D721Med (cell line): ENCODE measurements around the gene PCSK7.
A peak's percentile ranks its signal among the peaks of the same experiment; 100 is the strongest.

ENCODE experiments used
- DNase-seq: peaks from one replicate; pipeline ENCODE4 v3.0.0; 2011; ENCODE audit warnings: low spot score; ENCODE audit not compliant: insufficient read length
- FAIRE-seq: peaks from 2 replicates; lab custom pipeline; 2011; peaks lifted over from hg19 to GRCh38; lab: Jason Lieb, UNC
- CTCF ChIP-seq: IDR thresholded peaks from 2 replicates; pipeline ENCODE4 v1.5.1; 2012; ENCODE audit warnings: mild to moderate bottlenecking, control low read depth; ENCODE audit not compliant: insufficient read depth; ENCODE audit errors: missing control alignments

Gene PCSK7

DNA sequence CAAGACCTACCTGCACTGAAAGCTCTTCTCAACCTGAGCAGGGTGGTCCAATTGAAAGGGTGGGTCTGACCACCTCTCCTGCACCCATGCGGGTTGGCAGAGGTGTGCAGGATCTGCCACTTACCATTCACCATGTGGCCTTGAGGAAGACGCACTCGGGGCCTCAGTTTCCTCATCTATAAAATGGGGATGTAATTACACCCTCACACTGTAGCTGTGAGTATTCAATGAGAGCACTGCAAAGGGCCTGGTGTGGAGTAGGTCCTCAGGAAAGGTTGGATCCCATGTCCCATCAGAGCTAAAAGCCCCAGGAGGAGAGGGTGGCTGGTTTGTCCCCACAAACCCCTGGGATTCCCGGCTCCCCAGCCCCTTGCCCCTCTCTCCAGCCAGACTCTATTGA is 33.3 kb downstream of the PCSK7 start:
- FAIRE-seq = no peak
- DNase-seq = no peak
- TF ChIP-seq CTCF = no peak

DNA sequence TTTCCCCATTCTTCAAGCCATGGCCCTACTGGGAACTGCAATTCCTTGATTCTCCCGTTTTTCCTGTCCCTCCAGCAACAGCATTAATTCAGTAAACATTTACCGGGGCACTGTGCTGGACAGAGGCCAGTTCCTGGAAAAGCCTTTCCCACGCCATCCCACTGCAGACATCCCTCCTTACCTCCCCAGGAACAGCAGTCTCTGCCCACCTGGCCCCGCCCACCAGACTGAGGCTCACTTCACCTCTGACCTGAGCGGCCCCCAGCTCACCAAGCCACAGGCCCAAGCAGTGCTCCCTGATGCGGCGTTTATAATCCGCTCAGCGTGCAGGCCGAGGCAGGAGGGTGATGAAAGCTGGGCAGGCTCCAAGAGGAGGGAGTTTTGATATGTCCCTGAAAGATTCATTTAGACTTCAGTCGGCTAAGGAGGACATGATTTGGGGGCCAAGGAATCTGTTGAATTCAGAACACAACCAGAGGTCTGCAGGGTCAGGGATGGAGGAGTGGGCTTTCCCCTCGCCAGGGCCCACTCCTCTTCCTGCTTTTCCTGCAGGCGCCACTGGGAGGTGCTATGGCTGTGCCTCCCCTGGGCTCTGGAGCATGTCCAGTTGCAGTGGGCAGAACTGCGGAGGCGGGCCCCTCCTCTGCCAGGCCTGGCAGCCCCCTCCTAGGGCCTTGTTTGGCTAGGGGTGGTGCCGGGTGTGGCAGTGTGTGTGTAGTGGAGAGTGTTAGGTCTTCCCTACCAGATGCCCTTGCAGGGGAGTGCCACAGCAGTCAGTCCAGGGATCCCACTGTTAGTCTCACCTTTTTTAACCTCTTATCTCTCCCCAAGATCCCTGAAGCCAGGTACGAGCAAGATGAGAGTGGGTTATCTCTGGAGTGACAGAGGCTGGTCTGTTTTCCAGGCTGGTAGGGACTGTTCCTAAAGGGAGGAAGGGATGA is 34.1 kb downstream of the PCSK7 start:
- no peak for FAIRE-seq
- peak; percentile 38 for TF ChIP-seq CTCF
- no peak for DNase-seq

DNA sequence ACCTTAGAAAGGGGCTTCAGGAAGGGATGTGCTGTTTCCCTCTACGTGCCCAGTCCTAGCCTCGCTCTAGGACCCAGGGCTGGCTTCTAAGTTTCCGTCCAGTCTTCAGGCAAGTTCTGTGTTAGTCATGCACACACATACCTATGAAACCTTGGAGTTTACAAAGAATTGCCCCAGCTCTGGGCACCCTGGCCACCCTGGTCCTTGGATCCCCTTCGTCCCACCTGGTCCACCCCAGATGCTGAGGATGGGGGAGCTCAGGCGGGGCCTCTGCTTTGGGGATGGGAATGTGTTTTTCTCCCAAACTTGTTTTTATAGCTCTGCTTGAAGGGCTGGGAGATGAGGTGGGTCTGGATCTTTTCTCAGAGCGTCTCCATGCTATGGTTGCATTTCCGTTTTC is 34.9 kb downstream of the PCSK7 start:
- TF ChIP-seq CTCF = no peak
- FAIRE-seq (no peak), DNase-seq (no peak)

- DNase-seq (no peak), FAIRE-seq (no peak)
- no peak for TF ChIP-seq CTCF
Measured at GRCh38 chr11:117195761-117196160, 36.1 kb downstream of the PCSK7 start.

- DNase-seq (no peak), FAIRE-seq (no peak)
- TF ChIP-seq CTCF = no peak
Measured at GRCh38 chr11:117195258-117195657, 36.6 kb downstream of the PCSK7 start.

DNA sequence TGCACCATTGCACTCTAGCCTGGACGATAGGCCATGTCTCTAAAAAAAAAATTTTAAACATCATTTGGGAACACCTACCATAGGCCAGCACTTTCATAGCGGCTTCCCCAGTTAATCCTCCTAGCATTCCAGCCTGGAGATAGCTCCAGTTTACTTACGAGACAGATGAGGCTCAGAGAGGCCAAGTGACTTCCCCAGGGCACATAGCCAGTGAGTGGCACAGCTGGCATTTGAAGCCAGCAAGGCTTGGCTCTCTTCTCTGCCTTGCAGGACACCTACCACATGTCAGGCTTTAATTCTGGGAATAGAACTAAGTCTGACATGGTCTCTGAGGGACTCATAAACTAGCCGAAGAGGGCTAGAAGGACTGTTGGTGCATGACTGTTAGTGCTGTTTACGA is 37.6 kb downstream of the PCSK7 start:
- TF ChIP-seq CTCF = no peak
- FAIRE-seq (no peak), DNase-seq (no peak)

DNA sequence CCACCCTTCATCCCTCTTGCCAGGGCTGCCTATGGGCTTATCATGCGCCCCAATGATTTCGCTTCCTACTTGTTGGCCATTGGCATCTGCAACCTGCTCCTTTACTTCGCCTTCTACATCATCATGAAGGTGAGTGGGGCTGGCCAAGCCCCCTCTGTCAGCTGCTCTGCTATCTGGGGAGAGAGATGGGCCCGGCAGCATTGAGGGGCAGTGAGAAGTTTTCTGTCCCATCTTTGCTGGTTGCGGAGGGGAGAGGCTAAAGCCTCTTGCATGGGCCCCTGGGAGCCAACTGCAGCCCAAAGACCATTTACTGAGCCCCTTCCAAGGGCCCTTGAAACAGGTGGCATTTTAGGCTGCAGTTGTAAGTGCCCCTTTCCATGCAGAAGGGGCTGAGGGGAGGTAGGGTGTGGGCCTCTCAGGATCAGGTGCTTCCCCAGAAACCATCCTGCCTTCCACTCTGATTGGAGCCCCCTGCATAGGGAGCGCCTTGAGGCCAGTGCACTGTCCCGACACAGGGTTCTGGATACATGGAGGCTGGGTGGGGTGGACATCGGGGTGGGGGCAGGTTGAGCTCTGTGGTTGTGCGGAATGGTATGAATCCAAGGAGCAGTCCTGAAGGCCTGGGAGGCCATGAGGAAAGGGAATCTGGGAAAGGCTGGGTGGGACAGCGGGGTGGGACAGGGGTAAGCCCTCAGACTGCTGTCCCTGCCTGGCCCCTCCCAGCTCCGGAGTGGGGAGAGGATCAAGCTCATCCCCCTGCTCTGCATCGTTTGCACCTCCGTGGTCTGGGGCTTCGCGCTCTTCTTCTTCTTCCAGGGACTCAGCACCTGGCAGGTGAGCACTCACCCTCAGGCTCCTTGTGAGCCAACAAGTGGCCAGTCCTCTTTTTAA is 38.5 kb downstream of the PCSK7 start:
- TF ChIP-seq CTCF = no peak
- FAIRE-seq (no peak), DNase-seq (no peak)
